M059J (cell line): ENCODE measurements around the gene HKDC1. TPM values are rescaled to one million over a fixed set of nuclear protein-coding genes. Genes with fewer than 3 reads are reported as not detected.

Experiments
- total RNA-seq: library from RNA; depleted of rRNA; stranded (reverse); fragments of >200 nt; shearing (Covaris generic); gene quantifications from 2 replicates; pipeline ENCODE4 v1.2.3, GENCODE V29; 2014; rRNA removed

The HKDC1 gene
- total RNA-seq, 1 experiment from 2014 or later, result 3.4 TPM

Other genes with a start within 250 kb of the HKDC1 start
- gene KIFBP, start 231.5 kb upstream of the HKDC1 start, total RNA-seq, result 44.7 and 68.5 TPM in 2 replicates
- 740 and 865 TPM in 2 replicates for gene SRGN, start 132.2 kb upstream of the HKDC1 start, total RNA-seq
- 21.2 and 44.1 TPM in 2 replicates for gene VPS26A, start 96.2 kb upstream of the HKDC1 start, total RNA-seq
- gene SUPV3L1, start 40.1 kb upstream of the HKDC1 start, total RNA-seq, result 32.8 and 44.5 TPM in 2 replicates
- gene HK1, start 58.2 kb downstream of the HKDC1 start, total RNA-seq, result 46.9 and 70.9 TPM in 2 replicates
- gene TACR2, start 196.6 kb downstream of the HKDC1 start, total RNA-seq, result 0.05 and 0.15 TPM in 2 replicates
- gene TSPAN15, start 231.1 kb downstream of the HKDC1 start, total RNA-seq, result 109 and 179 TPM in 2 replicates